Right lobe of liver (tissue), 4 donors: ENCODE measurements around the gene LMOD3.

Experiments
- CTCF ChIP-seq, 4 donors: fragments of 200-600 bp in 3 of 4; fragments of 450-650 bp in 1 of 4; IDR thresholded peaks; one replicate each; pipeline versions ENCODE4 v1.5.1 to v1.8.0; 2016 to 2022; ENCODE audit warnings: antibody characterized with exemption in 4 of 4, mild to moderate bottlenecking in 2 of 4
- POLR2A ChIP-seq: fragments of 450-650 bp; IDR thresholded peaks from one replicate; pipeline ENCODE4 v1.6.1; 2017; ENCODE audit warnings: antibody characterized with exemption, mild to moderate bottlenecking
- donor health status: DM: no; HTN: no; CAD: no.
- donor health status: DM: no; HTN: no; CAD: no.
- donor health status: DM: no; HTN: yes; CAD: no.

- TF ChIP-seq POLR2A = no peak
- no peak for TF ChIP-seq CTCF (IDR thresholded peaks at IDR 0.05)
Observed at GRCh38 chr3:69108811-69109210, 13.6 kb downstream of the LMOD3 start.
